Effector memory CD4-positive, alpha-beta T cell (primary cell): Measurements from ENCODE around the gene PLXND1.

Experiments
- DNase-seq, 3 donors: peaks; one replicate each; pipeline ENCODE4 v3.0.0-alpha.2; 2020
- H3K27ac ChIP-seq: 2 replicates; pipeline ENCODE4 v1.7.0; 2013; ENCODE audit warnings: mild to moderate bottlenecking, low read length, moderate library complexity; ENCODE audit not compliant: insufficient read depth, poor library complexity, severe bottlenecking
- H3K27me3 ChIP-seq: replicated peaks from 2 replicates; pipeline ENCODE4 v1.7.0; 2013; ENCODE audit warnings: mild to moderate bottlenecking, low read length; ENCODE audit not compliant: insufficient read depth, control insufficient read depth, poor library complexity, severe bottlenecking
- H3K36me3 ChIP-seq: 2 replicates; pipeline ENCODE4 v1.7.0; 2013; ENCODE audit warnings: mild to moderate bottlenecking, low read length, moderate library complexity; ENCODE audit not compliant: control insufficient read depth, insufficient read depth
- H3K4me1 ChIP-seq: 2 replicates; pipeline ENCODE4 v1.7.0; 2013; ENCODE audit warnings: low read length, mild to moderate bottlenecking; ENCODE audit not compliant: control insufficient read depth, insufficient read depth, poor library complexity, severe bottlenecking
- H3K4me3 ChIP-seq: 2 replicates; pipeline ENCODE4 v1.7.0; 2013; ENCODE audit warnings: low read length, low read depth, mild to moderate bottlenecking; ENCODE audit not compliant: insufficient read depth, poor library complexity, severe bottlenecking
- H3K9me3 ChIP-seq: 2 replicates; pipeline ENCODE4 v1.7.0; 2013; ENCODE audit warnings: mild to moderate bottlenecking, low read length, moderate library complexity; ENCODE audit not compliant: control insufficient read depth

Gene PLXND1

DNA sequence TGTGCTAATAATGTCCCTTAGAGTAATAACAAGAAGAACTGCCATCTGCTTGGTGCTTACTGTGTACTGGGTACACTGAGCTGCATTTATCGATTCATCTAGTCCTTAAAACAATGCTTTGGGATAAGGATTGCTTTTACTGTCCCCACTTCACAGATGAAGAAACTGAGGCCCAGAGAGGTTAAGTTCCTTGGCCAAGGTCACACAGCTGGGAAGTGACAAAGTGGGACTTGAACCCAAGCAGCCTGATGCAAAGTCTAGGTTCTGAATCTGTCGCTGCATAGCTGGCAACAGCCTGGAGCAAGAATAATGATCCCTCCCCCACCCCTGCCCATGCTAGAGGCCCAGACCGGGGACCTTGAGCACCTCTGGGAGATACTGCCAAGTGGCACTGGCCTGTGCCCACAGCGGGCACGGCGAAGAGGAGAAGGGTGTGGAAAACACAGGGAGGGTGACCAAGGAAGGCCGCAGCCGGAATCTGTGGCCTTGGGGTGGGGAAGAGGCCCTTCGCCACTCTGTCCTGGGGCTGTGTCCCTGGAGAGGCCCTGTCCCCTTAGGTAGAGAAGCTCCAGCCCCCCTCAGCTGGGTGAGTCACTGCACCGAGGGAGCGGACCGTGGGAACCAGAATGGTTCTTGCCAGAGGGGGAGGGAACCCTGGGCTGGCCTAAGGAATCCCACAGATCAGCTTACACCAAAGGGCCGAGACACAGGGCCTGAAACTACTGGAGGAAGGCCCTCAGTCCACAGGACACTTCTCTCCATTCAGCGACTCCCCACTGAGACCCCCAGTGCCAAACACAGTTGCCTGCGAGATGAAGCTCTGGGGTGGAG, 3.5 kb downstream of the PLXND1 start:
- H3K9me3 ChIP-seq: no peaks in the 10 kb centered on the region
- no peaks in the 10 kb centered on the region for H3K27me3 ChIP-seq
- H3K36me3 ChIP-seq: no peaks in the 10 kb centered on the region
- H3K27ac ChIP-seq: no peak overlapping the region
- no peak overlapping the region for H3K4me3 ChIP-seq
- peaks cover 14% of the 10 kb centered on the region for H3K4me1 ChIP-seq
- DNase-seq: no peak

DNA sequence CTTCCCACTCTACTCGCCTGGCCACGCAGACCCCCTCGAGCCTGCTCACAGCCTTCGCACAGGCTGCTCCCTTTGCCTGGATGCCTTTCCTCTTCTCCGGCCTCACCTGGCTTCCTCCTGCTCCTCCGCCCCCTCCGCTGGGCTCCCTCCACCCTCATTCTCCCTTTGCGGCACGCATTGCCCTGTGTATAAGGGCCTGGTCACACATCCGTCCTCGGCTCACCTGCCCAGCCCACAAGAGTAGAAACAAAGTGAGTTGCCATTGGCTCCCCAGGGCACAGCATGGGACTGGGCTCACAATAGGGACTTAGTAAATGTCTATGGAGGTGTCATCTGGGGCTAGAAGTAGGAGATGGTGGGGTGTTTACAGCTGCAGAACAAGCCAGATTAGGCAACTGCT, 4.2 kb downstream of the PLXND1 start:
- no peak for DNase-seq
- Histone ChIP-seq H3K9me3 (no peaks in the 10 kb centered on the region), H3K27me3 (no peaks in the 10 kb centered on the region), H3K4me3 (no peak overlapping the region), H3K36me3 (no peaks in the 10 kb centered on the region), H3K27ac (no peak overlapping the region), H3K4me1 (peaks cover 14% of the 10 kb centered on the region)

DNA sequence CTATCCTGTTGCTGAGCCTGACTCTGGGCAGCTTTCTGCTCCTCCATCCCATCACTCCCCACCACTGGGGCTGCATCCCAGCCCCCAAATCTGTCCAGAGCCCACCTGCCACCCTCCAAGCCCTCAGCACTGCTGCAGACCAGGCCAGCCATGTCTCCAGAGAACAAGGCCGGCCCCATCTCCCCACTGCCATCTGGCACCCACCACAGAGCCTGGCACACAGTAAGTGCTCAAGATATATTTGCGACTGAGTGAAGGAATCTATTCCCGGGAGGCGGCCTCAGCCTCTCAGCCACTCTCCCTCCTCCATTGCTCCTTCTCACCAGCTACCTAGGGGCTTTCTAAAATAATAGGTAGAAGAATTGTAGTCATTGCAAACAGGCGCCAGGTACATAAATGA, 4.8 kb downstream of the PLXND1 start:
- no peaks in the 10 kb centered on the region for H3K27me3 ChIP-seq
- no peaks in the 10 kb centered on the region for H3K9me3 ChIP-seq
- no peak for DNase-seq
- no peak overlapping the region for H3K4me3 ChIP-seq
- H3K4me1 ChIP-seq: peaks cover 12% of the 10 kb centered on the region
- no peak overlapping the region for H3K27ac ChIP-seq
- H3K36me3 ChIP-seq: no peaks in the 10 kb centered on the region

DNA sequence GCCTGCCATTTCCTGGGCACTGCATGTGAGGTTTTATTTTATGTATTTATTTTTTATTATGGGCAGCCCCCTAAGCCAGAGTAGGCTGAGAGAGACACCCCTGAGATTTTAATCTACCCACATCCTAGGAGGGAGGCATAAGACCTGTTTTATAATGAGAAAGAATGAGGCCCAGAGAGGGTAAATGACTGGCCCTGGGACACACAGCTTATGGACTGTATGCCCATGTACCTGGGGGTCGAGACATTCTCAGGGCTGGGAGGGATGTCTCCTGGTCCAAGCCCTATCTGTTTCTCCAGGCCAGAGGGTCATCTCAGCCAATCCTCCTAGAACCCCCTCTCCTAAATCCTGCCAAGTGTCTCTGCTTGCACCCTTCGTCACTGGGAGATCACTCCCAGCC, 6.1 kb downstream of the PLXND1 start:
- no peak for DNase-seq

DNA sequence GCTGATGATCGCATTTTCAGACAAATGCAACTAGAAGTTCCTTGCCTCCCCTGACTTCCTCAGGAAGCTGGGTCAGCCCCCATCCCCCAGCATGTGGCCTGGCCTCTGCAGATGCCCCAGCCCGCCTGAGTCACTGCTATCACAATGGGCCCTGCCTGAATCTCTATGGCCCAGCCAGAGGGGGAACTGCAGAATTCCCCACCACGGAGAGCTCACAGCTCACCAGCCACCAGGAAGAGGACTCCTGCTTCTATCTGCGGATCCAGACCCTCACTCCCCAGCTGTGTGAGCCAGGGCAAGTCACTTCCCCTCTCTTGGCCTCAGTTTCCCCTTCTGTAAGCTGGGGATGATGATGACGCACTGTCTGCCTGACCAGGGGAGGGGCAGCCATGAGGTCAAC, 6.9 kb downstream of the PLXND1 start:
- no peak for DNase-seq
- H3K9me3 ChIP-seq: no peaks in the 10 kb centered on the region
- H3K27me3 ChIP-seq: no peaks in the 10 kb centered on the region
- no peak overlapping the region for H3K4me3 ChIP-seq
- no peaks in the 10 kb centered on the region for H3K36me3 ChIP-seq
- H3K4me1 ChIP-seq: peaks cover 3% of the 10 kb centered on the region
- H3K27ac ChIP-seq: no peak overlapping the region

More for the DNA sequence above, 6.1 kb downstream of the PLXND1 start:
- no peaks in the 10 kb centered on the region for H3K9me3 ChIP-seq
- H3K36me3 ChIP-seq: no peaks in the 10 kb centered on the region
- no peaks in the 10 kb centered on the region for H3K27me3 ChIP-seq
- H3K4me3 ChIP-seq: no peak overlapping the region
- no peak overlapping the region for H3K27ac ChIP-seq
- peaks cover 4% of the 10 kb centered on the region for H3K4me1 ChIP-seq

DNA sequence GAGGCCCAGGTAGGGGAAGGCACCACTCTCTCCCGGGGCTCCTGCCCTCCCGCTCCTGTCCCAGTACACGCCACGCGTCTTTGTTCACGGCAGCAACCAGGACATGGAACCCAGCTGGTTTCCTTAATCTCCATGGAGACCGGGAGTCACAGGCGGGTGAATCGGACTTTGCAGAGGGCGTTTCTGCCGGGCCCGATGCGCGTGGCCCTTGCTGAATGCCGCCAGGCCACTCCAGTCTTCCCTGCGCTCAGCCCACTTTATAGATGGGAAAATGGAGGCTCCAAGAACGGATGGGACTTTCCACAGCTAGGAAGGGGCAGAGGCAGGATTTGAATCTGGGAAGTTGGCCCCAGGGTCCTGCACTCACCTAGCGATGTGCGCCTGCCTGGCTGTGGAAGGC, 7.4 kb downstream of the PLXND1 start:
- DNase-seq: no peak
- Histone ChIP-seq H3K36me3 (no peaks in the 10 kb centered on the region), H3K9me3 (no peaks in the 10 kb centered on the region), H3K27ac (no peak overlapping the region), H3K27me3 (no peaks in the 10 kb centered on the region), H3K4me1 (peaks cover 7% of the 10 kb centered on the region), H3K4me3 (no peak overlapping the region)

DNA sequence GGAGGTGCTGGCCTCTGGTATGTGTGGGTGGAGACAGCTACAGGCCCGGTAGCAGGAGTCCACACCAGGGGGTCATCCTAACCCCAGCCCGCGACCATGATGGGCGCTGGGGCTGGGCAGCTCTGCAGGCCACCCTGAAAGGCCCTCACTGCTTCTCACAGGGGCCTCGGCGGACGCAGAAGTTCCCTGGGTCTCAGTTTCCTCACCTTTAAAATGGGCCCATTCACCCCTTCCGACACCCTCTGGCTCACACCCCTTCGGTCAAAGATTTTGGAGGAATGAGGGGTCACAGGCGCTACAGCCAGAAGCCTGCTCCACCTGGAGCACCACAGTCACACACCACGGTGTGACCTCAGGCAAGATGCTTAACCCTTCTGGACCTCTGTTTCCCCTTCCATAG, 8.0 kb downstream of the PLXND1 start:
- Histone ChIP-seq H3K27ac (no peak overlapping the region), H3K36me3 (no peaks in the 10 kb centered on the region), H3K4me3 (no peak overlapping the region), H3K27me3 (no peaks in the 10 kb centered on the region), H3K4me1 (peaks cover 11% of the 10 kb centered on the region), H3K9me3 (no peaks in the 10 kb centered on the region)
- no peak for DNase-seq

DNA sequence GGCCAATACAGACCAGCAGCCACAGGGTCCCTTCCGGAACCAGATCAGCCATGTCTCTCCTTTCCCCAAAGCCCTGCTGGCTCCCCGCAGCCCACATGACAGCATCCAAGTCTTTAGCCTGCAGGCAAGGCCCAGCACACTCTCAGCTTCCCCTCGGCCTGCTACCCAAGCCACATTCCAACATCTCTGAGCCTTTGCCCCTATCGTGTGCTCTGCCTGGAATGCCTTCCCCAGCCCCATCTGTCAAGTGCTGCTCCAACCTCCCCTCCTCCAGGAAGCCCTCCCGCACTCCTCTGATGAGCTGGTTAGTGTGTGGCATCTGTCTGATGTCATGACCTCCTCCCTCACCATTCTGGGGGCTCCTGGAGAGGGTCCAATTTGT, 8.5 kb downstream of the PLXND1 start:
- Histone ChIP-seq H3K4me1 (peaks cover 16% of the 10 kb centered on the region), H3K9me3 (no peaks in the 10 kb centered on the region), H3K36me3 (no peaks in the 10 kb centered on the region), H3K27me3 (no peaks in the 10 kb centered on the region), H3K4me3 (no peak overlapping the region), H3K27ac (no peak overlapping the region)
- DNase-seq: no peak

DNA sequence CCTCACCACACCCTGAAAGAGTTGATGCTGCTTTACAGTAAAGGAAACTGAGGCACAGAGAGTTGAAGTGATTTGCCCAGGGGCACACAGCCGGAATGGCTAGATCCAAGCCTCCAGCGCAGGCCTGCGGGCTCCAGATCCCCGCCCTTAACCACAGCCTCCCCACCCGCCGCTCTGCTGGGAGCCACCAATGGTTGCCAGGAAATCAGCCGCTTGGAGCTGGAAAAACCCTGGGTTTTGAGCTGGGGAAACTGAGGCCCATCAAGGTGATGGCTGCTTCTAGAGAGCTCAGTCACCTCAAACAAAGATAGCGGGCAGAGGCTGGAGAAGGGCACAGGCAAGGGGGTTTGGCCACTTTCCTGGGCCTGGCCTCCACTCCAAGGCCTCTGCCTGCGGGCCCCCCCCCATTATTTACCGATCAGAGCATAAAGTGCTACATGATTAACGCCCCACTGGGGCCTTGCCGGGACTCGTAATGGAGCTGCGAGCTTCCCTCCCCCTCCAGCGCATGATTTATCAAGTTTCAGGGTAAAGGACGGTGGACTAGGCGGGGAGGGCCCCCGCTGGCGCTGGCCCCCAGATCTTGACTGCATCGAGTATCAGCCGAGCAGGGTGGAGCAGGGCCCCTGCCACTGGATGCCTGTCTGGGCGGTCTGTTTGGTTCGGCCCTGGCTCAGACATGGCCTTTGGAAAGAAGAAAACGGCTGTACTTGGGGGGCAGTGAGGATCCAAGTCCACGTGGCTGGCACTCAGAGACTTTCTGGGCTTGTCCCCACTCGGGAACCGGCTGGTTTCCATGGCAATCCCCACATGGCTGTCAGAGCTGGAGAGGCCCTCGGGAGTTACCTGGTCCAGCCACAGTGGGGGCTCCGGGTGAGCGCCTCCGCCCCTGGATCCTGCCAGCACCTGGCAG, 9.1 kb downstream of the PLXND1 start:
- H3K4me1 ChIP-seq: peaks cover 17% of the 10 kb centered on the region
- no peaks in the 10 kb centered on the region for H3K27me3 ChIP-seq
- no peak for DNase-seq
- H3K36me3 ChIP-seq: no peaks in the 10 kb centered on the region
- H3K9me3 ChIP-seq: no peaks in the 10 kb centered on the region
- H3K4me3 ChIP-seq: no peak overlapping the region
- no peak overlapping the region for H3K27ac ChIP-seq
